Stimulated activated CD4-positive, alpha-beta T cell treated with anti-CD3 and anti-CD28 coated beads, TNF-alpha, amount 100 ng/mL, for 1 hour (primary cell): Measurements from ENCODE around the gene CTSD.
A peak's percentile ranks its signal among the peaks of the same experiment; 100 is the strongest.
"Not testable (repeated sequence)": the region's sequence is repeated elsewhere in the genome, so short reads cannot be mapped to it uniquely, and the experiment has no call there.

Experiments used
- DNase-seq, 3 donors: peaks; one replicate each; pipeline ENCODE4 v3.0.0-alpha.2; 2020; ENCODE audit warnings: low read depth in 3 of 3, low spot score in 1 of 3

The CTSD gene

GRCh38 chr11:1763796-1764661 lies at the start of gene CTSD:
TSS of gene CTSD (minus strand) at chr11:1763927. CDS start at chr11:1763859, 68 bp downstream.
- peak; percentile 66 to 91 (median 81) for DNase-seq

GRCh38 chr11:1813356-1813755 lies 49.6 kb upstream of the CTSD start:
- DNase-seq: not testable (repeated sequence)

DNA sequence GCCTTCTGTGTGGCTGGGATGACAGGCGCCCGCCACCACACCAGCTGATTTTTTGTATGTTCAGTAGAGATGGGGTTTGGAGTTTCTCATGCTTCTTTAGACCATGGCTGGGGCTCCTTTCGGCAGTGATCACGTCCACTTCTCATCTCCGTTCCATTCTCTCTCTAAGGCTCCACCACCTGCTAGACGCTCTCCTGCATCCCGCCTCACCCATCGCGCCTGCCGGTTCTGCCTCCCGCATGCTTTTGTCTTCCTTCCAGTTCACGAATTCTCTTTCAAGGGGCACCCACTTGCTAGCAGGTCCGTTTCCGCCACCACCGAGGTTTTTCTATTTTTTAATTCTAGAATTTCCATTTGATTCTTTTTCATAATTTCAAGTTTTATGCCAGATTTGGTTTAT lies 49.1 kb upstream of the CTSD start:
- no peak for DNase-seq

- no peak for DNase-seq
Observed at GRCh38 chr11:1812274-1812673, 48.5 kb upstream of the CTSD start.

GRCh38 chr11:1810761-1811160 lies 47.0 kb upstream of the CTSD start:
- DNase-seq: no peak

DNA sequence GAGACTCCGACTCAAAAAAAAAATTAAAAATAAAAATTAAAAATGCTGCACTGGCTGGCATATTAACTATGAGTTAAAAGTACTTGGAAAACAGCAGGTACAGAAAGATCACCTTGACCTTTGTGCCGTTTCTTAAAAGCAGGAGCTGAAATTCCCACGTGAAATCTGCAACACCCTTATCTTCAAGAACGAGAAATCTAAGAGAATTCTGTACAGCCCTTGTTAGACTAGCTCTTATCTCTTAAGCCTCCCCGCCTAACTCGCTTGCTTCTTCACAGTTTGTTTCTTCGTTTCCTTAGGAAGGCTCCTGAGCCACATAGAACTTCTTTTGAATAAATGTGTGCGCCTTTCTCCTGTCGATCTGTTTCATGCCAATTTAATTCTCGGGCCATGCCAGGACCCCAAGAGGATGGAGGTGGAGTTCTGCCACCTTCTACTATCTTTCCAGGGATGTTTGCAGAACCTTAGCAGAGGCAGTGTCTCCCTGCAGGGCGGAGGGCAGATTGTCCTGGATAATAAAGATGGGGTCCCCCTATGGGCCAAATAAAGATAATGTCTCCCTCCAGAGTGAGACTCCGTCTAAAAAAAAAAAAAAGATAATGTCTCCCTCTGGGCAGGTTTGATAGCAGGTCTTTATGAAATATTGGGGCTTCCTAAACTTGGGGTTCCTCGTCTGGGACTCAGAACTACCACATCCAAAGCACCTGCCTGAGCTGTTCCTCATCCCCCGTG lies 43.7 kb upstream of the CTSD start:
- no peak for DNase-seq

GRCh38 chr11:1805525-1805924 lies 41.8 kb upstream of the CTSD start:
- DNase-seq: no peak

- DNase-seq: not testable (repeated sequence)
Observed at GRCh38 chr11:1803835-1804519, 40.2 kb upstream of the CTSD start.

GRCh38 chr11:1803246-1803645 lies 39.5 kb upstream of the CTSD start:
- DNase-seq: no peak

DNA sequence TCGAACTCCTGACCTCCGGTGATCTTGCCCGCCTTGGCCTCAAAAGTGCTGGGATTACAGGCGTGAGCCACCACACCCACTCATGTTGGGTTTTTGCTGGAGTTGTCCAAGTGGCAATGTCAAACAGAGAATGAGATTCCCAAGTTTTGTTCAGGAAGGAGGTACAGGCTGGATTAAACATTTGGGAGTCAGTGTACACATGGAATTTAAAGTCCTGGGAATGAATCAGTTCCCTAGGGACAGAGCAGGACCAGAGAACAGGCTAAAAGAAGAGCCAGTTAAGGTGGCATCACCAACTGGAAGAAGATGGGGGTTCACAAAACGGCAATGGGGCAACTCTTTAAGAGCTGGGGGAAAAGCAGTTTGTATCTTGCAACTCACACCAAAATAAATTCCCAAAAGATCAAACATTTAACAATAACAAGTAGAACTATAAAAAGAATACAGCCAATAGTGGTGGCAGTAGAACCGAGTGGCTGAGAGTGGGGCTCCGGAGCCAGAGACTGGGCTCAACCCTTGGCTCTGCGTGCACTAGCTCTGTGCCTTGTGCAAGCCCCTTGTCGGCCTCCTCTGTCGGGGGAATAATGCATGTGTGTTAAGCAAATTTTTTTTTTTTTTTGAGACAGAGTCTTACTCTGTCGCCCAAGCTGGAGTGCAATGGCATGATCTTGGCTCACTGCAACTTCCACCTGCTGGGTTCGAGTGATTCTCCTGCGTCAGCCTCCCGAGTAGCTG lies 33.8 kb upstream of the CTSD start:
- DNase-seq: no peak

DNA sequence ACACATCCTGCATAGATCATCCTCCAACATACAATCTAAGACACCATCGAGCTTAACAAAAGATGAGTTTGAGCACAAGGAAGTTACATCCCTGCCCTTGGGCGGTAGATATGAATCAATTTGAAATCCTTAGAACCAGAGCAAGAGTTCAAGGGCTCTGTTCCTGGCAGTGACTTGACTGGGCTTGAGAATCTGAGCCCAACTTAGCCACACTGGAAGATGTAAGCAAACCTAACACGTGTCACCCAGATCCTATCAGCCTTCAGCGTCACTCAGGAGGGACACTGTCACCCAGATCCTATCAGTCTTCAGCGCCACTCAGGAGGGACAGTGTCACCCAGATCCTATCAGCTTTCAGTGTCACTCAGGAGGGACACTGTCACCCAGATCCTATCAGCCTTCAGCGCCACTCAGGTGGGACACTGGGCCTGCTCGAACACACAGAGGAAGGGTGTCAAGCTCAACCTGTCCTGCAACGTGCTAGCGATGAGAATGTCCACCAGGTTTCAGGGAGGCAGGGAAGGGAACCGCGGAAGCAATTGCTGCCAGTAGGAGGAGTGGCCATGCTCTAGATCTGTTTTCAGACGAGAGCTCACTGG lies 32.8 kb upstream of the CTSD start:
- DNase-seq: no peak

GRCh38 chr11:1793081-1793480 lies 29.4 kb upstream of the CTSD start:
- DNase-seq: no peak

- DNase-seq: no peak
Observed at GRCh38 chr11:1792461-1792860, 28.7 kb upstream of the CTSD start.

GRCh38 chr11:1791912-1792311 lies 28.2 kb upstream of the CTSD start:
- DNase-seq: no peak

- no peak for DNase-seq
Observed at GRCh38 chr11:1786466-1786865, 22.7 kb upstream of the CTSD start.

GRCh38 chr11:1785749-1786413 lies 22.2 kb upstream of the CTSD start:
- DNase-seq: no peak

- no peak for DNase-seq
Observed at GRCh38 chr11:1784761-1785650, 21.3 kb upstream of the CTSD start.

DNA sequence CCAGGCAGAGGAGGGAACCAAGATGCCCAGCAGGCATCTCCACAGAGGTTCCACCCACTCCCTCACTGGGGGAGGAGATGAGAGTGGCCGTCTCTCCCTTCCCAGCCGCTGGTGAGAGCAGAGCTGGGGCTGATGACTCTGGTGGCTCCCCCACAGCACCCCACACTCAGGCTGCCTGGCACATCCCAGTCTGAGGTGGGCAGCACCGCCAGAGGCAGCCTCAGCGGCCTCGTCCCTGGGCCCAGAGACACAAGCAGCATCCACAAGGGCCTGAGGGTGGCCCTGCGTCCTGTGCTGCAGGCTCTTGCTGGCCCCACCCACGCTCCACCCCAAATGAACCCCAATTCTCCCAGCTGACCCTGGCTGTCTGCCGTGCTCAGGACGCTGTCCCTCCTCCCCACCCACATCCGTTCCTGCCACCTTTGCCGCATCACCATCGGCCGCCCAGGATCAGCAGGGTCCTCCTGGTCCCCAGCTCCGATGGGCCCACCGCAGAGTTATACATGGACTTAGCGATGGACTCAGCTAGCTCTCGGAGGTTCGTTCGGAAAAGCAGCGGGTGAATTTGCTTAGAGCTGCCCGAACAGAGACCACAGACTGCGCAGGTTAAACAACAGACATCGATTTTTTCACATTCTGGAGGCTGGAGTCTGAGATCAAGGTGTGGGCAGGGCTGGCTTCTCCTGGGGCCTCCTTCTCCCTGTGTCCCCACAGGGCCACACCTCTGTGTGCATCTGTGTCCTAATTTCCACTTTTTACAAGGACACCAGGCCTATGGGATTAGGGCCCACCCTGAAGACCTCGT lies 20.2 kb upstream of the CTSD start:
- DNase-seq: no peak
